ENCODE measurements around the gene DSCAM. TPM values are rescaled to one million over a fixed set of nuclear protein-coding genes. Genes with fewer than 3 reads are reported as not detected.

DSCAM gene
- total and polyA plus RNA-seq, 10 of the 15 experiments (the other 5 are each of a cell fraction or from before 2014, with no cell fraction given): not detected

DNA sequence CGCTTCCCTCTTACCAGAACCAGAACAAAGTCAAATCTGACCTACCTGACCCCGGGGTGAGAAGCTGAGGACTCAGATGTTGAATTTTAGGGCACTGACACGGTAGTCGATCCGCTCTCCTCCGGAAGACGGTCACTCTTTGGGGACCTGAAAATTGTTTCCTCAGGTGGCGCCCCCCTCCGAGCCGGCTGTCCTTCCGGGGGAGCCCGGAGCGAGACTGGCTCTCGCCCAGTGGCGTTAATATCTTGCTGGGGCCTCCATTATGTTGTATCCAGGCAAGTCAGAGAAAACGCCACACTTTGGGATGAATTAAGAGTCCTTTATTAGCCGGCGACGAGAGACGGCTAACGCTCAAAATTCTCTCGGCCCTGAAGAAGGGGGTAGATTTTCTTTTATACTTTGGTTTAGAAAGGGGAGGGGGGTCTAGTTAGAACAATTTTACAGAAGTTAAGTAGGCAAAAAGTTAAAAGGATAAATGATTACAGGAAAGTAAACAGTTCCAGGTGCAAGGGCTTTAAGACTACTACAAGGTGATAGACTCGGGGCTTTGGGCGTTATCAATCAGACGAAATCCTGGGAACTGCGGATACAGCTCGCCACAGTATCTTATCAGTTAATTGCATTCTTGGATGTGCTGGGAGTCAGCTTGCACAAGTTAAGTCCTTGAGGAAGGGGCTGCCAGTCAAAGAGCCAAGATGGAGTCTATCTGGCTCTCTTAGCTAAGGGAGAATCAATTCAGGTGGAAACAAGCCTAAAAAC, 269.5 kb downstream of the DSCAM start (continued):
- TF ChIP-seq, protein P1, sequence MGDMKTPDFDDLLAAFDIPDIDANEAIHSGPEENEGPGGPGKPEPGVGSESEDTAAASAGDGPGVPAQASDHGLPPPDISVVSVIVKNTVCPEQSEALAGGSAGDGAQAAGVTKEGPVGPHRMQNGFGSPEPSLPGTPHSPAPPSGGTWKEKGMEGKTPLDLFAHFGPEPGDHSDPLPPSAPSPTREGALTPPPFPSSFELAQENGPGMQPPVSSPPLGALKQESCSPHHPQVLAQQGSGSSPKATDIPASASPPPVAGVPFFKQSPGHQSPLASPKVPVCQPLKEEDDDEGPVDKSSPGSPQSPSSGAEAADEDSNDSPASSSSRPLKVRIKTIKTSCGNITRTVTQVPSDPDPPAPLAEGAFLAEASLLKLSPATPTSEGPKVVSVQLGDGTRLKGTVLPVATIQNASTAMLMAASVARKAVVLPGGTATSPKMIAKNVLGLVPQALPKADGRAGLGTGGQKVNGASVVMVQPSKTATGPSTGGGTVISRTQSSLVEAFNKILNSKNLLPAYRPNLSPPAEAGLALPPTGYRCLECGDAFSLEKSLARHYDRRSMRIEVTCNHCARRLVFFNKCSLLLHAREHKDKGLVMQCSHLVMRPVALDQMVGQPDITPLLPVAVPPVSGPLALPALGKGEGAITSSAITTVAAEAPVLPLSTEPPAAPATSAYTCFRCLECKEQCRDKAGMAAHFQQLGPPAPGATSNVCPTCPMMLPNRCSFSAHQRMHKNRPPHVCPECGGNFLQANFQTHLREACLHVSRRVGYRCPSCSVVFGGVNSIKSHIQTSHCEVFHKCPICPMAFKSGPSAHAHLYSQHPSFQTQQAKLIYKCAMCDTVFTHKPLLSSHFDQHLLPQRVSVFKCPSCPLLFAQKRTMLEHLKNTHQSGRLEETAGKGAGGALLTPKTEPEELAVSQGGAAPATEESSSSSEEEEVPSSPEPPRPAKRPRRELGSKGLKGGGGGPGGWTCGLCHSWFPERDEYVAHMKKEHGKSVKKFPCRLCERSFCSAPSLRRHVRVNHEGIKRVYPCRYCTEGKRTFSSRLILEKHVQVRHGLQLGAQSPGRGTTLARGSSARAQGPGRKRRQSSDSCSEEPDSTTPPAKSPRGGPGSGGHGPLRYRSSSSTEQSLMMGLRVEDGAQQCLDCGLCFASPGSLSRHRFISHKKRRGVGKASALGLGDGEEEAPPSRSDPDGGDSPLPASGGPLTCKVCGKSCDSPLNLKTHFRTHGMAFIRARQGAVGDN (IDR thresholded peaks at IDR 0.05): no peak
- TF ChIP-seq MEF2B (IDR thresholded peaks at IDR 0.05; ENCODE audit: partially characterized antibody, poor library complexity, severe bottlenecking): no peak
- TF ChIP-seq SMARCA5 (IDR thresholded peaks at IDR 0.05): no peak

DNA sequence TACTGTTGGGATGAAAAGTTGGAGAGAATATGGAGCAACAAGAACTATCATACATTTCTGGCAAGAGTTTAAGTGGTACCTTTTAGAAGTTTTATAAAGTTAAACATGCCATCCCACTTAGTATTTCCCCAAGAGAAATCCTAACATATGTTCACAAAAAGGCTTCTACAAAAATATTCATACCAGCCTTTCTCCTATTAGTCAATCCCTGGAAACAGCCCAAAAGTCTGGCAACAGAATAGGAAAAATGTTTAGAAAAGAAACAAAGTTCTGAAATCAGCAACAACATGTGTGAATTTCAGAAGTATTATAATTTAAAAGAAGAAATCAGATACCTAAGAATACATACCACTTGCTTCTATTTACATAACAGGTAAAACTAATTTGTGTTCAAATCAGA, 271.0 kb downstream of the DSCAM start:
- intact Hi-C loops (cut with micrococcal nuclease; ENCODE audit: unreplicated experiment) (no loop called here), in situ Hi-C loops (cut with MboI) (no loop called here)
- Histone ChIP-seq H3K4me3 (no peak overlapping the region), H3K36me3 (ENCODE audit: control insufficient read depth in 2 of 2, insufficient read depth in 2 of 2, low read length in 1 of 2) (no peaks in the 10 kb centered on the region), H3K27ac (ENCODE audit: control insufficient read depth, insufficient read depth) (no peak overlapping the region), H4K20me1 (ENCODE audit: control insufficient read depth, insufficient read depth) (no peaks in the 10 kb centered on the region), H3K4me2 (ENCODE audit: control insufficient read depth, insufficient read depth) (no peak overlapping the region), H3K9me3 (replicated peaks; ENCODE audit: control insufficient read depth, insufficient read depth, low read length) (no peaks in the 10 kb centered on the region), H3K4me1 (ENCODE audit: control insufficient read depth, insufficient read depth, low read length) (no peaks in the 10 kb centered on the region), H2AFZ (ENCODE audit: control insufficient read depth, low read depth, low read length) (no peak overlapping the region), H3K27me3 (replicated peaks in 1 of 2; ENCODE audit: control insufficient read depth in 2 of 2, insufficient read depth in 2 of 2, low read length in 1 of 2) (no peaks in the 10 kb centered on the region), H3K79me2 (ENCODE audit: control insufficient read depth, insufficient read depth, low read length) (no peaks in the 10 kb centered on the region), H3K9ac (ENCODE audit: control insufficient read depth, insufficient read depth, low read length) (no peak overlapping the region)
- DNase-seq (ENCODE audit: low read depth, low spot score): no peak
- ChIA-PET CTCF (no interaction called here), POLR2A (no interaction called here), SMC1A (ENCODE audit: uncharacterized antibody, unreplicated experiment) (no interaction called here), RAD21 (ENCODE audit: unreplicated experiment) (no interaction called here)
- no peak for FAIRE-seq
- no peak for ATAC-seq
- TF ChIP-seq, protein P2, sequence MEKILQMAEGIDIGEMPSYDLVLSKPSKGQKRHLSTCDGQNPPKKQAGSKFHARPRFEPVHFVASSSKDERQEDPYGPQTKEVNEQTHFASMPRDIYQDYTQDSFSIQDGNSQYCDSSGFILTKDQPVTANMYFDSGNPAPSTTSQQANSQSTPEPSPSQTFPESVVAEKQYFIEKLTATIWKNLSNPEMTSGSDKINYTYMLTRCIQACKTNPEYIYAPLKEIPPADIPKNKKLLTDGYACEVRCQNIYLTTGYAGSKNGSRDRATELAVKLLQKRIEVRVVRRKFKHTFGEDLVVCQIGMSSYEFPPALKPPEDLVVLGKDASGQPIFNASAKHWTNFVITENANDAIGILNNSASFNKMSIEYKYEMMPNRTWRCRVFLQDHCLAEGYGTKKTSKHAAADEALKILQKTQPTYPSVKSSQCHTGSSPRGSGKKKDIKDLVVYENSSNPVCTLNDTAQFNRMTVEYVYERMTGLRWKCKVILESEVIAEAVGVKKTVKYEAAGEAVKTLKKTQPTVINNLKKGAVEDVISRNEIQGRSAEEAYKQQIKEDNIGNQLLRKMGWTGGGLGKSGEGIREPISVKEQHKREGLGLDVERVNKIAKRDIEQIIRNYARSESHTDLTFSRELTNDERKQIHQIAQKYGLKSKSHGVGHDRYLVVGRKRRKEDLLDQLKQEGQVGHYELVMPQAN (conservative IDR thresholded peaks at IDR 0.05): no peak
- no peak for TF ChIP-seq SUPT20H (IDR thresholded peaks at IDR 0.05; ENCODE audit: borderline replicate concordance, control insufficient read depth, low read depth, low read length)
- TF ChIP-seq YBX1 (IDR thresholded peaks at IDR 0.05): no peak
- no peak for TF ChIP-seq NFXL1 (IDR thresholded peaks at IDR 0.05; ENCODE audit: borderline replicate concordance)
- no peak for TF ChIP-seq SP1 (IDR thresholded peaks at IDR 0.05; ENCODE audit: low read depth, low read length)
- TF ChIP-seq CREM (IDR thresholded peaks at IDR 0.05; ENCODE audit: low read depth): no peak
- TF ChIP-seq CHD2 (IDR thresholded peaks at IDR 0.05; ENCODE audit: borderline replicate concordance, low read depth, low read length): no peak
- BruUV-seq (replicated peaks): no TSS peak

All from GM12878 (cell line).